ENCODE measurements around the gene REEP6. TPM values are rescaled to one million over a fixed set of nuclear protein-coding genes. Genes with fewer than 3 reads are reported as not detected.

Gene REEP6
- total RNA-seq, 1 donor from 2014 or later: 9.7 TPM

GRCh38 chr19:1452802-1453524 lies 38.0 kb upstream of the REEP6 start:
- Histone ChIP-seq H3K36me3 (ENCODE audit: control insufficient read depth, insufficient read depth, low read length) (no peaks in the 10 kb centered on the region), H3K4me3 (ENCODE audit: low read depth, low read length) (no peak overlapping the region), H3K27me3 (ENCODE audit: control insufficient read depth, insufficient read depth, low read length) (peaks cover 88% of the 10 kb centered on the region)
- no peak for DNase-seq (ENCODE audit: low read depth)
- no peak for TF ChIP-seq CTCF (IDR thresholded peaks at IDR 0.05; ENCODE audit: insufficient read depth, low read length, poor library complexity, severe bottlenecking)

- peak; percentile 10 for TF ChIP-seq CTCF (IDR thresholded peaks at IDR 0.05; ENCODE audit: insufficient read depth, low read length, poor library complexity, severe bottlenecking)
- Histone ChIP-seq H3K27me3 (ENCODE audit: control insufficient read depth, insufficient read depth, low read length) (peaks cover 87% of the 10 kb centered on the region), H3K4me3 (ENCODE audit: low read depth, low read length) (no peak overlapping the region), H3K36me3 (ENCODE audit: control insufficient read depth, insufficient read depth, low read length) (no peaks in the 10 kb centered on the region)
- no peak for DNase-seq (ENCODE audit: low read depth)
These were observed 37.2 kb upstream of the REEP6 start for GRCh38 chr19:1453525-1454364.

GRCh38 chr19:1455002-1455335 lies 36.0 kb upstream of the REEP6 start:
- Histone ChIP-seq H3K4me3 (ENCODE audit: low read depth, low read length) (no peak overlapping the region), H3K36me3 (ENCODE audit: control insufficient read depth, insufficient read depth, low read length) (no peaks in the 10 kb centered on the region), H3K27me3 (ENCODE audit: control insufficient read depth, insufficient read depth, low read length) (peaks cover 81% of the 10 kb centered on the region)
- no peak for DNase-seq (ENCODE audit: low read depth)
- no peak for TF ChIP-seq CTCF (IDR thresholded peaks at IDR 0.05; ENCODE audit: insufficient read depth, low read length, poor library complexity, severe bottlenecking)

- Histone ChIP-seq H3K36me3 (ENCODE audit: control insufficient read depth, insufficient read depth, low read length) (no peaks in the 10 kb centered on the region), H3K4me3 (ENCODE audit: low read depth, low read length) (no peak overlapping the region), H3K27me3 (ENCODE audit: control insufficient read depth, insufficient read depth, low read length) (peaks cover 75% of the 10 kb centered on the region)
- TF ChIP-seq CTCF (IDR thresholded peaks at IDR 0.05; ENCODE audit: insufficient read depth, low read length, poor library complexity, severe bottlenecking): no peak
- no peak for DNase-seq (ENCODE audit: low read depth)
These were observed 35.5 kb upstream of the REEP6 start for GRCh38 chr19:1455336-1456120.

GRCh38 chr19:1456121-1456900 lies 34.7 kb upstream of the REEP6 start:
- Histone ChIP-seq H3K27me3 (ENCODE audit: control insufficient read depth, insufficient read depth, low read length) (peaks cover 68% of the 10 kb centered on the region), H3K4me3 (ENCODE audit: low read depth, low read length) (no peak overlapping the region), H3K36me3 (ENCODE audit: control insufficient read depth, insufficient read depth, low read length) (no peaks in the 10 kb centered on the region)
- no peak for TF ChIP-seq CTCF (IDR thresholded peaks at IDR 0.05; ENCODE audit: insufficient read depth, low read length, poor library complexity, severe bottlenecking)
- DNase-seq (ENCODE audit: low read depth): no peak
